Stimulated activated CD4-positive, alpha-beta T cell treated with anti-CD3 and anti-CD28 coated beads, Interleukin-15, amount 100 ng/mL, for 1 hour (primary cell): ENCODE results near the gene SEC16A.

Source experiments
- DNase-seq, 2 donors: peaks; one replicate each; pipeline ENCODE4 v3.0.0-alpha.2; 2020; ENCODE audit warnings: low read depth in 1 of 2, low spot score in 1 of 2

SEC16A gene

GRCh38 chr9:136517950-136518349 is 35.1 kb upstream of the SEC16A start:
- no peak for DNase-seq

DNA sequence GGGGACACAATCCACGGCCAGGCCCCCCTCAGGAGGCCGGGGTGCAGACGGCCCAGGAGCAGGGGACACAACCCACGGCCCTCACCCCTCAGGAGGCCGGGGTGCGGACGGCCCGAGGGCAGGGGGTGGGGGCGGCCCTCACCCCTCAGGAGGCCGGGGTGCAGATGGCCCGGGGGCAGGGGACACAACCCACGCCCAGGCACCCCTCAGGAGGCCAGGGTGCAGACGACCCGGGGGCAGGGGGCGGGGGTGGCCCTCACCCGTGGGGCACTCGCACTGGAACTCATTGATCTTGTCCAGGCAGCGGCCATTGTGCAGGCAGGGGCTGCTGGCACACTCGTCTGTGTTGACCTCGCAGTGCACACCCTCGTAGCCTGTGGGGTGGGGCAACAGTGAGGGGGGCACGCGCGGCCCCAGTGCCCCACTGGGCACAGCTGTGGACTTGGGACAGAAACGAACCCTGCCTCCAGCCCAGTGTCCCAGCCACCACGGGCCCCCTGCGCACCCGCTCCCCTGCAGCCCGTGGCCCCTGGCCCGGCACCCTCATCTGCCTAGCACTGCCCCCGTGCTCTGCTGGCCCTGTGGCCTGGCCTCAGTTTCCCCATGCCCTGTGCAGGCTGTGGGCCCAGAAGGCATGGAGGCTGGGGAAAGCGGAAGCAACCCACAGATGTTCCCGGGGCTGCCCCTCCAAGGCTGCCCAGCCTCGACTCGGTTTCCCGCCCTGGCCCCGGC is 34.3 kb upstream of the SEC16A start:
- DNase-seq, result no peak

DNA sequence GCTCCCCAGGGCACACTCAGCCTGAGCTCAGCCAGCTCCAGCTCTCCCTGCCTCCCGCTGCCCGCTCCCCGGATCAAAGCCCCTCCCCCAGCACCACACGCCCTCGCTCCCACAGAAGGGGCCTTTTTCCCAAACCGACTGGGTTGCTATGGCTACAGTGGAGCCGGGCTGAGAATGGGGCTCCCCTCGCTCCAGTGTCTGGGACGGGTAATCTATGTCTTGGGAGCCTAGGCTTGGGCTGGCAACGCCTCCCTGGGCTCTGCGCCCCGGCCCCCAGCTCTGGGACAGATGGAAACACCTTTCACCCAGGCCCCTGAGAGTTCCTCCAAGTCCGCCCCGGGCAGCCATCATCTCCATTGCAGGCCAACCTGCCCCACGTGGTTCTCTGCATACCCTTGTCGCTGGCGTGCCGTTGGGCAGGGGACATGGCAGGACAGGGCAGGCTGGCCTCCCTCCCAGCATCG is 33.4 kb upstream of the SEC16A start:
- no peak for DNase-seq

DNA sequence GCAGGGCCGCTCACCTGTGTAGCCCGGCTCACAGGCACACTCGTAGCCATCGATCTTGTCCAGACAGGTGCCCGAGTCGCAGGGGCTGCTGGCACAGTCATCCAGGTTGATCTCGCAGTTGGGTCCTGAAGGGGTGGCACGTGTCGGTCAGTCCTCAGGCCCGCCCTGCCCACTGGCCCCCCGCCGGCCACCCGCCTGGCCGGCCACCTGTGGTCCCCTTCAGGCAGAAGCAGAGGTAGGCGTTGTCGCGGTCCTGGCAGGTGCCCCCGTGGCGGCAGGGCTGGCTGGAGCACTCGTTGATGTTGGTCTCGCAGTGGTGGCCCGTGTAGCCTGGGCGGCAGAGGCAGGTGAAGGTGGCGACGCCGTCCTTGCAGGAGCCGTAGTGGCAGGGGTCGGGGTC is 32.4 kb upstream of the SEC16A start:
- no peak for DNase-seq

DNA sequence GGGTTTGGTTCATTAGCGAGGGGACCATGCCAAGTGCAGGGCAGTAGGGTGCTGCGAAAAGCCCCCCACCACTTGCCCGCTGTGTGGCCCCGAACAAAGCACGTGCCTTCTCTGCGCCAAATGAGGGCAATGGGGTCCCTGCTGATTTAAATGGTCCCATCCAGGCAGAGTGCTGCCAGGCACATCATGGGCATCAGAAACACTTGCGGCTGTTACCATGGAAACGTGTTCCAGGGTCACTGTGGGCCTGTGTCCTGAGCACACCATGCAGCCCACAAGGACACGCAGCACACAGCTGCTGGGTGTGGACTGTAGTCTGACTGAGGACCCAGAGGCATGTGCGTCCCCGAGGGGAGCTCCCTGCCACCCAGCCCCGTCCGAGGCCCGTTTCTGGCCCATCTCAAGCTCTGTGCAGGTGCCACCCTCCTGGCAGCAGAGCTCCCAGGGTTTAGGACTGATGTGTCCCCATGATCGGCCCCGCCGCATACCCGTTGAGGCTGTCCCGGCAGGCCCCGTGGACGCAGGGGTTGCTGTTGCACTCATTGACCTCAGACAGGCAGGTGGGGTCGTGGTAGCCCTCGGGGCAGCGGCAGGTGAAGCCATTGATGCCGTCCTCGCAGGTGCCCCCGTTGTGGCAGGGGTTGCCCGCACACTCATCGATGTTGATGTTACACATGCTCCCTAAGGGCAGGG is 31.3 kb upstream of the SEC16A start:
- no peak for DNase-seq

GRCh38 chr9:136513191-136513590 is 30.4 kb upstream of the SEC16A start:
- DNase-seq, result no peak

- no peak for DNase-seq
These were observed 29.8 kb upstream of the SEC16A start for GRCh38 chr9:136512651-136513071.

DNA sequence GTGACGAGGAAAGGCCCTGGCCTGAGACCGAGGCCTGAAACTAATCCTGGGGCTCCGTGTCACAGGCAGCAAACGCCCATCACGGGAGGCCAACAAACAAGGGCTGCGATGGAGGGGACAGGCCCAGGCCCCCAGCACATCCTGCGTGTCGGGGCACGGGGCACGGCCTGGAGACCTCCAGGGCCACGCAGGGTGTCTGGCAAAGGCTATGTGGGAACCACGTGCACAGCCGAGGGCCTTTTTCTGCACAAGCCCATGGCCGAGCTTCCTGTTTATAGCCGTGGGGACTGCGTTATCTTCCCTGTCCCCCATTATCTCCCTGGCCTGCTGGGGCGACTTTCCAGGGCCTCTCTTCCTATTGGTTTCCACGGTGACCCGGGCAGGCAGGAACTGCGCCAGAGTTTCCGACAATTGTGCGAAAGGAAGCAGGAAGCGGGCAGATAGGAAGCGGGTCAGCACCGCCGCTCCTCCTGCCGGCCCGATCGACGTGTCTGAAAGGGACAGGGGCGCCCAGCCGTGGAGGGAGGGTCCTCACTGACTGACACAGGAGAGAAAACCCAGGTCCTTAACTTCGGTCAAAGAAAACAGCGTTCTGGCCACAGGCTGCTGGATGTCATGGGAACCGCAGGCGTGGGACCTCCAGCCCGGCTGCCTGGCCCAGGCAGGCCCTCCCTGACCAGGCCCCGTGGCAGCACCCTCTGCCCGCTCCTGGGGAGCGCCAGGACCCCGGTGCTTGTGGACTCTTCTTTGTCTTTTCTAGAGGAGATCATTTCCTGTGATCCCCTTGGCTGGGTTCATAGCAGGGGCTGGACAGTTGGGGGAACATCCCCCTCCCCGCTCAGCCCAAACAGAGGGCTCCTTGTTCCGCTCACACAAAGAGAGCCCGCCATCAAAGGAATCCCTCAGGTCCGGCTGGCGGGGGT is 29.1 kb upstream of the SEC16A start:
- no peak for DNase-seq

GRCh38 chr9:136511144-136511669 is 28.4 kb upstream of the SEC16A start:
- DNase-seq, result no peak

- no peak for DNase-seq
These were observed 27.7 kb upstream of the SEC16A start for GRCh38 chr9:136510561-136510960.

DNA sequence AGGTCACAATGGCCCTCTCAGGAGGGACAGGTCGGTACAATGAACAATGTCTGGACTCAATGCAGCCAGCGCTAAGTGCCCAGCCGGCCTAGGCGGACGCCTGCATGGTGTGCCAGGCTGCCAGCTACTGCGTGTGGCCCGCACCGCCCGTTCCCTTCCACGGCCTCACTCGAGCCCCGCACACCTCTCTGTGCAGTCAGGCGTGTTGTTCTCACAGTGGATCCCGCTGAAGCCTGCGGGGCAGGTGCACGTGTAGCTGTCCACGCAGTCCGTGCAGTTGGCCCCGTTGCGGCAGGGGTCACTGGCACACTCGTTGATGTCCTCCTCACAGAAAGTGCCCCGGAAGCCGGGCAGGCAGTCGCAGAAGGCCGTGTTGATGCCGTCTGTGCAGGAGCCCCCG is 26.7 kb upstream of the SEC16A start:
- DNase-seq, result no peak

DNA sequence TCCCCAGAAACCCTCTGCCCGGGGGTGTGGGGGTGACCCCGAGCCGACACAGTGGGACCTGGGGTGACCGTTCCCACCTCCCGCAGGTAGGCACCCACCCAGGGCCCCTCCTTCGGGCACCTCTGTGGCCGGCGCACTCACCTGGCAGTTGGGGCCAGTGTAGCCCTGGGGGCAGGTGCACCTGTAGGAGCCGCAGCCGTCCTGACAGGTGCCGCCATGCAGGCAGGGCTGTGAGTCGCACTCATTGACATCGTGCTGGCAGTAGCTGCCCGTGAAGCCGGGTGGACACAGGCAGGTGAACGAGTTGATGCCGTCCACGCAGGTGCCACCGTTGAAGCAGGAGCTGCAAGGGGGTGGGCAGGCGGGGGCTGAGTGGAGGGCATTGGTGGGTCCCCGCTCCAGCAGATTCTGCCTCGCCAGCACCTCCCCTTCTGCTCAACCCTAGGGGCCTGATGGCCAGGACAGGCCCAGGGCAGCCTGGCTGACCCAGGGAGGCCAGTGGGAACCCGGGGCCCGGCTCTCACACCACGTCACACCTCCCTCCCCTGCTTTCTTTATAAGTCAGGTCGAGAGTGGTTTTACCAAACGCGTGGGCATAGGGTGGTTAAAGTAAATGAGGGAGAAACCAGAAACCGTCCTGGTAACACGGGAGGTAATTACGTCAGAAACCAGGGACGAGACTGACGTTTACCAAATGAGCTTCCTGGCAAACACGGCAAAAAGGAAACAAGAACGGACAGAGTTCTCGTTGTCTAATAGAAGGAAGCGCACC is 26.1 kb upstream of the SEC16A start:
- no peak for DNase-seq

DNA sequence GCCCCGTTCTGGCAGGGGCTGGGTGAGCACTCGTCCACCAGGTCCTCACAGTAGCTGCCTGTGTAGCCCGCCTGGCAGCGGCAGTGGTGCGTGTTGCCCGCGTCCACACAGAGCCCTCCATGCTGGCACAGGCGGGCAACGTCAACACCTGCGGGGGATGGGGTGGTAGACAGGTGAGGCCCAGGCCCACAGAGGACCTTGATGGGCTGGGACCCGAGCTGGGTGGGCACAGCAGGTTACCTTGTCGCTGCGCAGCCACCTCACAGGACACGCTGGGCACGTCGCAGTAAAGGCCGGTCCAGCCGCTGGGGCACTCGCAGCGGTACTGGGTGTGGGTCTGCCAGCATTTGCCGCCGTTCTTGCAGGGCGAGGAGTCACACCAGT is 25.1 kb upstream of the SEC16A start:
- no peak for DNase-seq

- no peak for DNase-seq
These were observed 24.6 kb upstream of the SEC16A start for GRCh38 chr9:136507221-136507991.

GRCh38 chr9:136506425-136506824 is 23.6 kb upstream of the SEC16A start:
- no peak for DNase-seq

GRCh38 chr9:136505406-136506403 is 22.9 kb upstream of the SEC16A start:
- no peak for DNase-seq

DNA sequence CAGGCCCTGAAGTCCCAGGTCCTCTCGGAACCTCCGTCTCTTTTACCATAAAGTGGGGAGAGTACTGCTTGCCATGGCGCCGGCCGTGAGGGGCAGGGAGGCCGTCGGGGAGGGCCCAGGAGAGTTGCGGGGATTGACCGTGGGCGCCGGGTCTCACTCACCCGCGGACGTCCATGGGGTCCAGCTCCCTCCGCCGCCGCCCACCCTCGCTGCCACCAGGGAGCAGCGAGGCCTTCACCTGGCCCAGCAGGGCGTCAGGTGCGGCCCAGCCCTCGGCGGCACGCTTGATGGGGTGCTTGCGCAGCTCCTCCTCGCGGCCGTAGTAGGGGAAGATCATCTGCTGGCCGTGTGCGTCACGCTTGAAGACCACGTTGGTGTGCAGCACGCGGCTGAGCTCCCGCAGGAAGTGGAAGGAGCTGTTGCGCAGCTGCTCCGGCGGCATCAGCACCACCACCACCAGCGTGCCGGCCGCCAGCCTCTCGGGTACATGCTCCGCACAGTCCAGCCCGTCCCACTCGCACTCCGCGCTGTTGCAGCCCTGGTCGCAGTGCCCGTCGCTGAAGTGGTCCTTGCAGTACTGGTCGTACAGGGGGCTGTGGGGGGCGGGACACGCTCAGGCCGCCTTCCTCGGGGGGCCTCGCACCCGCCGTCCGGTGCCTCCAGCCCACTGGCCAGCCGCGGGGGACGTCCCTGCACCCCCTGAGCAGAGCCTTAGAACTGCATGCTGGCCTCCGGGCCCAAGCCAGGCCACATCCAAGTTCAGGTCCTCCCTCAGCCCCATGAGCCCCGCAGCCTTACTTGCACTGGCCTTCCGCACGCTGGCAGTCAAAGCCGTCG is 21.9 kb upstream of the SEC16A start:
- DNase-seq, result no peak
